Measurements from ENCODE around the gene S1PR5. TPM values are rescaled to one million over a fixed set of nuclear protein-coding genes. Genes with fewer than 3 reads are reported as not detected.
A peak's percentile ranks its signal among the peaks of the same experiment; 100 is the strongest.
"Not testable (repeated sequence)": the region's sequence is repeated elsewhere in the genome, so short reads cannot be mapped to it uniquely, and the experiment has no call there.

Gene S1PR5
- total and polyA plus RNA-seq, 5 donors from 2014 or later, result 0.17 to 0.31 (median 0.30) TPM; not detected in 2

DNA sequence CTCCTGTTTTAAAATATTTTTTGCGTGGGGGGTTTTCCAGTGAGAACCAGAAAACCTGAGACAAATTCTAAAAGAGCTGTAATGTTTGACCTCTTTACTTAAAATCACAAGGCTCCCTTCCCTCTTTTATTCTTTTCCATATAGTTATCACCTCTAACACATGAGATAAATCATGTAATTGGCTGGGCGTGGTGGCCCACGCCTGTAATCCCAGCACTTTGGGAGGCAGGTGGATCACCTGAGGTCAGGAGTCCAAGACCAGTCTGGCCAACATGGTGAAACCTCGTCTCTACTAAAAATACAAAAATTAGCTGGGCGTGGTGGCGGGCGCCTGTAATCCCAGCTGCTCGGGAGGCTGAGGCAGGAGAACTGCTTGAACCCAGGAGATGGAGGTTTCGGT lies 33.8 kb upstream of the S1PR5 start:
- H3K27me3 ChIP-seq (ENCODE audit: control insufficient read depth, insufficient read depth, low read length); H3K9me3 Mint-ChIP-seq; H3K9me3 ChIP-seq (ENCODE audit: control insufficient read depth in 2 of 2, low read length in 2 of 2); H3K27ac ChIP-seq (ENCODE audit: insufficient read depth, low read length, poor library complexity, severe bottlenecking); ATAC-seq (ENCODE audit: low read depth in 2 of 2); H3K27me3 Mint-ChIP-seq; H3K36me3 Mint-ChIP-seq; H3K4me3 ChIP-seq (ENCODE audit: low read depth, low read length); DNase-seq: not testable (repeated sequence)
- peaks cover 7 to 49% (median 12%) of the 10 kb centered on the region in 4 donors for H3K4me1 Mint-ChIP-seq
- peak overlapping the region in 1 of 4 donors; percentile 29 for H3K4me3 Mint-ChIP-seq
- H3K27ac Mint-ChIP-seq, result peak overlapping the region in 1 of 3 donors; percentile 43
- H3K36me3 ChIP-seq (ENCODE audit: control insufficient read depth, insufficient read depth, low read length), result peaks cover 48% of the 10 kb centered on the region
- peaks cover 41% of the 10 kb centered on the region for H3K4me1 ChIP-seq (ENCODE audit: control insufficient read depth, insufficient read depth, low read length, poor library complexity, severe bottlenecking)

GRCh38 chr19:10550336-10550735 lies 33.1 kb upstream of the S1PR5 start:
- peaks cover 40% of the 10 kb centered on the region for H3K4me1 ChIP-seq (ENCODE audit: control insufficient read depth, insufficient read depth, low read length, poor library complexity, severe bottlenecking)
- Mint-ChIP-seq H3K4me3 (no peak overlapping the region), H3K36me3 (peaks cover 3% of the 10 kb centered on the region)

GRCh38 chr19:10549733-10550132 lies 32.5 kb upstream of the S1PR5 start:
- DNase-seq, result no peak
- Mint-ChIP-seq H3K27me3 (no peaks in the 10 kb centered on the region), H3K4me3 (no peak overlapping the region), H3K4me1 (peaks cover 7 to 45% (median 16%) of the 10 kb centered on the region in 4 donors), H3K9me3 (no peaks in the 10 kb centered on the region), H3K36me3 (peaks cover 3% of the 10 kb centered on the region), H3K27ac (no peak overlapping the region)
- H3K27me3 ChIP-seq (ENCODE audit: control insufficient read depth, insufficient read depth, low read length), result no peaks in the 10 kb centered on the region
- H3K4me1 ChIP-seq (ENCODE audit: control insufficient read depth, insufficient read depth, low read length, poor library complexity, severe bottlenecking), result peaks cover 40% of the 10 kb centered on the region
- ATAC-seq (ENCODE audit: low read depth in 2 of 2), result no peak
- H3K4me3 ChIP-seq (ENCODE audit: low read depth, low read length), result no peak overlapping the region
- H3K9me3 ChIP-seq (ENCODE audit: control insufficient read depth in 2 of 2, low read length in 2 of 2), result no peaks in the 10 kb centered on the region
- peaks cover 38% of the 10 kb centered on the region for H3K36me3 ChIP-seq (ENCODE audit: control insufficient read depth, insufficient read depth, low read length)
- no peak overlapping the region for H3K27ac ChIP-seq (ENCODE audit: insufficient read depth, low read length, poor library complexity, severe bottlenecking)

More at GRCh38 chr19:10550336-10550735, 33.1 kb upstream of the S1PR5 start:
- no peaks in the 10 kb centered on the region for H3K27me3 ChIP-seq (ENCODE audit: control insufficient read depth, insufficient read depth, low read length)
- H3K4me1 Mint-ChIP-seq, result peaks cover 4 to 44% (median 13%) of the 10 kb centered on the region in 4 donors
- DNase-seq (no peak), ATAC-seq (ENCODE audit: low read depth in 2 of 2) (no peak)
- H3K36me3 ChIP-seq (ENCODE audit: control insufficient read depth, insufficient read depth, low read length), result peaks cover 41% of the 10 kb centered on the region
- H3K27ac ChIP-seq (ENCODE audit: insufficient read depth, low read length, poor library complexity, severe bottlenecking), result no peak overlapping the region
- H3K9me3 ChIP-seq (ENCODE audit: control insufficient read depth in 2 of 2, low read length in 2 of 2), result no peaks in the 10 kb centered on the region
- no peaks in the 10 kb centered on the region for H3K9me3 Mint-ChIP-seq
- no peak overlapping the region for H3K4me3 ChIP-seq (ENCODE audit: low read depth, low read length)
- H3K27me3 Mint-ChIP-seq, result no peaks in the 10 kb centered on the region
- H3K27ac Mint-ChIP-seq, result no peak overlapping the region

DNA sequence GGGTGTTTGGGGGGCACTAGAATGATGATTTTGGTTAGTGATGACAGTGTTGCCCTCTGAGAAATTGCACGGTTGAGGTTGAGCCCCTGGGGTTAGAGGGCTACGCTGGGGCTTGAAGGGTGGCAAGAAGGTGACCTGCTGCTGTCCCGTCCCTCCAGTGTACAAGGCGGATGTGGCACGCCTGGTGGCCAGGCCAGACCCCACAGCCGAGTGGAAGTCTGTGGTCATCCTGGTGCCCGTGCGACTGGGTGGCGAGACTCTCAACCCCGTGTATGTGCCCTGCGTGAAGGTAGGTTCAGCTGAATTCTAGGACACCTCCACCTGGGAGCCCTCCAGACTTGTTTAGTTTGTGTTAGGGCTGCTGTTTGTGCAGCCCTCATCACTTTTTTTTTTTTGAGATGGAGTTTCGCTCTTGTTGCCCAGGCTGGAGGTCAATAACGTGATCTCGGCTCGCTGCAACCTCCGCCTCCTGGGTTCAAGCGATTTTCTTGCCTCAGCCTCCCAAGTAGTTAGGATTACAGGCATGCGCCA lies 31.6 kb upstream of the S1PR5 start:
- no peaks in the 10 kb centered on the region for H3K9me3 ChIP-seq (ENCODE audit: control insufficient read depth in 2 of 2, low read length in 2 of 2)
- H3K4me1 Mint-ChIP-seq, result peaks cover 1 to 41% (median 11%) of the 10 kb centered on the region in 4 donors
- H3K27ac Mint-ChIP-seq, result no peak overlapping the region
- peaks cover 36% of the 10 kb centered on the region for H3K36me3 ChIP-seq (ENCODE audit: control insufficient read depth, insufficient read depth, low read length)
- DNase-seq (no peak), ATAC-seq (ENCODE audit: low read depth in 2 of 2) (no peak)
- H3K4me3 ChIP-seq (ENCODE audit: low read depth, low read length), result no peak overlapping the region
- no peaks in the 10 kb centered on the region for H3K36me3 Mint-ChIP-seq
- H3K27me3 Mint-ChIP-seq, result no peaks in the 10 kb centered on the region
- H3K4me3 Mint-ChIP-seq, result no peak overlapping the region
- peaks cover 37% of the 10 kb centered on the region for H3K4me1 ChIP-seq (ENCODE audit: control insufficient read depth, insufficient read depth, low read length, poor library complexity, severe bottlenecking)
- no peak overlapping the region for H3K27ac ChIP-seq (ENCODE audit: insufficient read depth, low read length, poor library complexity, severe bottlenecking)
- no peaks in the 10 kb centered on the region for H3K27me3 ChIP-seq (ENCODE audit: control insufficient read depth, insufficient read depth, low read length)
- no peaks in the 10 kb centered on the region for H3K9me3 Mint-ChIP-seq

- no peak for ATAC-seq (ENCODE audit: low read depth in 2 of 2)
- no peaks in the 10 kb centered on the region for H3K36me3 Mint-ChIP-seq
- no peak overlapping the region for H3K27ac ChIP-seq (ENCODE audit: insufficient read depth, low read length, poor library complexity, severe bottlenecking)
- H3K9me3 Mint-ChIP-seq, result no peaks in the 10 kb centered on the region
- peaks cover 23% of the 10 kb centered on the region for H3K4me1 ChIP-seq (ENCODE audit: control insufficient read depth, insufficient read depth, low read length, poor library complexity, severe bottlenecking)
- H3K27me3 Mint-ChIP-seq, result no peaks in the 10 kb centered on the region
- no peak for DNase-seq
- no peaks in the 10 kb centered on the region for H3K9me3 ChIP-seq (ENCODE audit: control insufficient read depth in 2 of 2, low read length in 2 of 2)
- peaks cover 18% of the 10 kb centered on the region for H3K36me3 ChIP-seq (ENCODE audit: control insufficient read depth, insufficient read depth, low read length)
- H3K27me3 ChIP-seq (ENCODE audit: control insufficient read depth, insufficient read depth, low read length), result no peaks in the 10 kb centered on the region
- peak overlapping the region in 1 of 4 donors; percentile 75 for H3K4me3 Mint-ChIP-seq
- peaks cover 0 to 27% (median 14%) of the 10 kb centered on the region in 4 donors for H3K4me1 Mint-ChIP-seq
- H3K27ac Mint-ChIP-seq, result peak overlapping the region in 1 of 3 donors; percentile 15
- H3K4me3 ChIP-seq (ENCODE audit: low read depth, low read length), result no peak overlapping the region
Measured at GRCh38 chr19:10546817-10547216, 29.6 kb upstream of the S1PR5 start.

DNA sequence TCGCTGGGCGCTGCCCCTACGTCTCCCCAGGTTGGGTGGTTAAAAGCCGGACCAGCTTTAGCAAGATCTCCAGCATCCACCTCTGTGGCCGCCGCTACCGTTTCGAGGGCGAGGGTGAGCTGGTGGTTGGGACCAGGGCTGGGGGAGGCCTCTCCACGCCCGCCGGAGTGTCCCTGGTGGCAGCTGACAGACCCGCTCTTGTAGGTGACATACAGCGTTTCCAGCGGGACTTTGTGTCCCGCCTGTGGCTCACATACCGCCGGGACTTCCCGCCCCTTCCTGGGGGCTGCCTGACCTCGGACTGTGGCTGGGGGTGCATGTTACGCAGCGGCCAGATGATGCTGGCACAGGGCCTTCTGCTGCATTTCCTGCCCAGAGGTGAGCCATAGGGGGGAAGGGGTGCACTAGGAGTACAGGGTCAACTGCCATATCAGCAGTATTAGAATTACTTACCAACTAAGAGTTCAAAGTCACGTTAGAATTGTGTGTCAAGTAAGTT lies 27.6 kb upstream of the S1PR5 start:
- Mint-ChIP-seq H3K36me3 (no peaks in the 10 kb centered on the region), H3K4me3 (peak overlapping the region; percentile 89 to 92 (median 90)), H3K27ac (peak overlapping the region; percentile 56 to 92 (median 88)), H3K9me3 (no peaks in the 10 kb centered on the region), H3K4me1 (peaks cover 0 to 23% (median 13%) of the 10 kb centered on the region in 4 donors), H3K27me3 (peaks cover 17% of the 10 kb centered on the region)
- ATAC-seq (ENCODE audit: low read depth in 2 of 2), result no peak
- Histone ChIP-seq H3K4me1 (ENCODE audit: control insufficient read depth, insufficient read depth, low read length, poor library complexity, severe bottlenecking) (peaks cover 23% of the 10 kb centered on the region), H3K9me3 (ENCODE audit: control insufficient read depth in 2 of 2, low read length in 2 of 2) (no peaks in the 10 kb centered on the region), H3K36me3 (ENCODE audit: control insufficient read depth, insufficient read depth, low read length) (peaks cover 15% of the 10 kb centered on the region), H3K4me3 (ENCODE audit: low read depth, low read length) (peak overlapping the region; percentile 69), H3K27ac (ENCODE audit: insufficient read depth, low read length, poor library complexity, severe bottlenecking) (peak overlapping the region; percentile 23), H3K27me3 (ENCODE audit: control insufficient read depth, insufficient read depth, low read length) (no peaks in the 10 kb centered on the region)
- DNase-seq, result no peak

DNA sequence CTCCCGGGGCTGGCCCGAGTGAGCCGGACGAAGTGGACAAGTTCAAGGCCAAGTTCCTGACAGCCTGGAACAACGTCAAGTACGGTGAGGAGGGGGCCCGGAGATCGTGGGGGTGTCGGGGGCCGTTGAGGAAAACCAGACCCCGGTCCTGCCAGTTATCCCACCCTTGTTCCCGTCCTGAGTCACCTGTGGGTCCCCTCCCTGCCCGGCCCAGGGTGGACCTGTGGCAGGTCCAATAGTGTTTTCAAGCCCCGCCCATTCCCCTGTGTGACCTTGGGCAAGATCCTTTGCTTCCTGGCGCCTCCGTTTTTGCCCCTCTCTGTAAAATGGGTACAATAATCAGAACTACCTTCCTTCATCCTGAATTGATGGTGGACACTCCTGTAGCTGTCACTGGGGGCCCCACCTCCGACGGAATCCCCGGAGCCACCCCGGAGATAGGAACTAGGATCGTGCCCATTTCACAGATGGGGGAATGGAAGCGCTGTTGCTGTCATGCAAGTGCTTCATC lies 27.1 kb upstream of the S1PR5 start:
- Mint-ChIP-seq H3K27ac (peak overlapping the region; percentile 56 to 92 (median 88)), H3K36me3 (no peaks in the 10 kb centered on the region), H3K4me1 (peaks cover 0 to 23% (median 13%) of the 10 kb centered on the region in 4 donors), H3K9me3 (no peaks in the 10 kb centered on the region), H3K4me3 (peak overlapping the region; percentile 89 to 92 (median 90)), H3K27me3 (peaks cover 18% of the 10 kb centered on the region)
- peaks cover 23% of the 10 kb centered on the region for H3K4me1 ChIP-seq (ENCODE audit: control insufficient read depth, insufficient read depth, low read length, poor library complexity, severe bottlenecking)
- no peak for ATAC-seq (ENCODE audit: low read depth in 2 of 2)
- H3K27ac ChIP-seq (ENCODE audit: insufficient read depth, low read length, poor library complexity, severe bottlenecking), result peak overlapping the region; percentile 69
- H3K4me3 ChIP-seq (ENCODE audit: low read depth, low read length), result peak overlapping the region; percentile 69
- H3K9me3 ChIP-seq (ENCODE audit: control insufficient read depth in 2 of 2, low read length in 2 of 2), result no peaks in the 10 kb centered on the region
- H3K36me3 ChIP-seq (ENCODE audit: control insufficient read depth, insufficient read depth, low read length), result peaks cover 12% of the 10 kb centered on the region
- no peaks in the 10 kb centered on the region for H3K27me3 ChIP-seq (ENCODE audit: control insufficient read depth, insufficient read depth, low read length)
- peak in 2 of 3 donors; percentile 26 to 38 for DNase-seq

Data from CD4-positive, CD25-positive, alpha-beta regulatory T cell (primary cell).